Lower leg skin (tissue), 3 donors: ENCODE data around the gene MAMDC2.

Source experiments
- POLR2A ChIP-seq, 2 donors: fragments of 450-650 bp; IDR thresholded peaks; one replicate each; pipeline ENCODE4 v1.6.1; 2016 to 2017; ENCODE audit warnings: antibody characterized with exemption in 2 of 2, mild to moderate bottlenecking in 1 of 2, moderate library complexity in 1 of 2
- TF ChIP-seq, protein P1 (sequence below), 3 donors: fragments of 450-650 bp; IDR thresholded peaks; one replicate each; pipeline ENCODE4 v1.5.1; 2016; ENCODE audit warnings: antibody characterized with exemption in 3 of 3, mild to moderate bottlenecking in 3 of 3, moderate library complexity in 2 of 3

DNA sequence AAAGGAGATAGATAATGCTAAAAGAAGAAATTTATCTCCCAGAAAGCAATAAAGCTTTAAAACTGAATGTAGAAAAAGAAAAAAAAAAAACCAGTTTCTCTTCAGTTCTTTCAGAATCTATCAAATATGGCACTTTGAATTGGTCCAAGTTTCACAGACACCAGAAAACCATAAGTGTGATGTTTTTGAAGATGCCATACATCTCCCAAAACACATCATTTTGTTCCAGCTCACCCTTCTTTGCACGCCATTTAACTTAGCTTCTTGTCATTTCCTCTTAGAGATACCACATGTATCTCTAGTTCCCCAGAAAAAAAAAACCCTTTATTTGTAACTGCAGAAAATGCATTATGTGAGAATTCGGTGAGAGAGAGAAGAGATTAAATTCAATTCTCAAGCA lies 46.1 kb upstream of the MAMDC2 start:
- no peak for TF ChIP-seq POLR2A (IDR thresholded peaks at IDR 0.05)
- TF ChIP-seq, protein P1, sequence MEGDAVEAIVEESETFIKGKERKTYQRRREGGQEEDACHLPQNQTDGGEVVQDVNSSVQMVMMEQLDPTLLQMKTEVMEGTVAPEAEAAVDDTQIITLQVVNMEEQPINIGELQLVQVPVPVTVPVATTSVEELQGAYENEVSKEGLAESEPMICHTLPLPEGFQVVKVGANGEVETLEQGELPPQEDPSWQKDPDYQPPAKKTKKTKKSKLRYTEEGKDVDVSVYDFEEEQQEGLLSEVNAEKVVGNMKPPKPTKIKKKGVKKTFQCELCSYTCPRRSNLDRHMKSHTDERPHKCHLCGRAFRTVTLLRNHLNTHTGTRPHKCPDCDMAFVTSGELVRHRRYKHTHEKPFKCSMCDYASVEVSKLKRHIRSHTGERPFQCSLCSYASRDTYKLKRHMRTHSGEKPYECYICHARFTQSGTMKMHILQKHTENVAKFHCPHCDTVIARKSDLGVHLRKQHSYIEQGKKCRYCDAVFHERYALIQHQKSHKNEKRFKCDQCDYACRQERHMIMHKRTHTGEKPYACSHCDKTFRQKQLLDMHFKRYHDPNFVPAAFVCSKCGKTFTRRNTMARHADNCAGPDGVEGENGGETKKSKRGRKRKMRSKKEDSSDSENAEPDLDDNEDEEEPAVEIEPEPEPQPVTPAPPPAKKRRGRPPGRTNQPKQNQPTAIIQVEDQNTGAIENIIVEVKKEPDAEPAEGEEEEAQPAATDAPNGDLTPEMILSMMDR (IDR thresholded peaks at IDR 0.05) = no peak
